GM23338 (cell line): ENCODE results near the gene USP49. TPM values are rescaled to one million over a fixed set of nuclear protein-coding genes. Genes with fewer than 3 reads are reported as not detected.

Source experiments
- ATAC-seq: fragments of 200-7000 bp; cut with Tn5 transposase; 3 replicates; pipeline ENCODE4 v1.9.1; 2020
- DNase-seq: peaks from one replicate; pipeline ENCODE4 v3.0.0-alpha.2; 2015; ENCODE audit warnings: low spot score
- H2AFZ ChIP-seq: fragments of 200-600 bp; sonication (generic); 2 replicates; pipeline ENCODE4 v1.8.0; 2016; ENCODE audit warnings: antibody characterized with exemption, mild to moderate bottlenecking, moderate library complexity
- H3F3A ChIP-seq: fragments of 200-600 bp; sonication (generic); replicated peaks from 2 replicates; pipeline ENCODE4 v1.8.0; 2017; ENCODE audit warnings: antibody characterized with exemption, mixed run types, low read depth
- H3K27ac ChIP-seq: fragments of 200-600 bp; sonication (generic); 2 replicates; pipeline ENCODE4 v1.6.1; 2016; ENCODE audit warnings: low read depth
- H3K27me3 ChIP-seq: fragments of 200-600 bp; sonication (generic); 2 replicates; pipeline ENCODE4 v1.8.0; 2016; ENCODE audit warnings: mild to moderate bottlenecking, mixed run types, moderate library complexity; ENCODE audit not compliant: insufficient read depth
- H3K36me3 ChIP-seq: fragments of 200-600 bp; sonication (generic); 2 replicates; pipeline ENCODE4 v1.8.0; 2016; ENCODE audit warnings: mild to moderate bottlenecking; ENCODE audit not compliant: insufficient read depth
- H3K4me1 ChIP-seq: fragments of 200-600 bp; sonication (generic); 2 replicates; pipeline ENCODE4 v1.8.0; 2016; ENCODE audit warnings: mild to moderate bottlenecking, moderate library complexity; ENCODE audit not compliant: insufficient read depth
- H3K4me2 ChIP-seq: fragments of 200-600 bp; sonication (generic); 2 replicates; pipeline ENCODE4 v1.7.1; 2017; ENCODE audit warnings: mixed run types
- H3K4me3 ChIP-seq: fragments of 200-600 bp; sonication (generic); 2 replicates; pipeline ENCODE4 v1.6.1; 2016; ENCODE audit warnings: mixed run types
- H3K79me2 ChIP-seq: fragments of 200-600 bp; sonication (generic); replicated peaks from 2 replicates; pipeline ENCODE4 v1.8.0; 2017; ENCODE audit warnings: mild to moderate bottlenecking; ENCODE audit not compliant: insufficient read depth
- H3K9me2 ChIP-seq: fragments of 200-600 bp; sonication (generic); 2 replicates; pipeline ENCODE4 v1.8.0; 2017; ENCODE audit not compliant: insufficient read depth
- H4K20me1 ChIP-seq: fragments of 200-600 bp; sonication (generic); replicated peaks from 2 replicates; pipeline ENCODE4 v1.8.0; 2017; ENCODE audit warnings: mild to moderate bottlenecking; ENCODE audit not compliant: insufficient read depth
- H3K27ac Mint-ChIP-seq: 2 replicates; pipeline ENCODE4 v1.8.0; 2020; ENCODE audit warnings: inconsistent platforms, mild to moderate bottlenecking, moderate library complexity, mixed read lengths
- H3K27me3 Mint-ChIP-seq: 3 replicates; pipeline ENCODE4 v1.8.0; 2022; ENCODE audit warnings: low read depth, mild to moderate bottlenecking, moderate library complexity, mixed read lengths, inconsistent platforms; ENCODE audit not compliant: insufficient read depth, poor library complexity
- H3K36me3 Mint-ChIP-seq: 3 replicates; pipeline ENCODE4 v1.8.0; 2021; ENCODE audit warnings: low read depth, mild to moderate bottlenecking, inconsistent platforms, moderate library complexity, mixed read lengths
- H3K4me1 Mint-ChIP-seq: 3 replicates; pipeline ENCODE4 v1.8.0; 2020; ENCODE audit warnings: mild to moderate bottlenecking, inconsistent platforms, mixed read lengths
- H3K4me3 Mint-ChIP-seq: 3 replicates; pipeline ENCODE4 v1.8.0; 2021; ENCODE audit warnings: moderate library complexity, mild to moderate bottlenecking, inconsistent platforms, mixed read lengths
- H3K9me3 Mint-ChIP-seq: 3 replicates; pipeline ENCODE4 v1.8.0; 2020; ENCODE audit warnings: moderate library complexity, mild to moderate bottlenecking, inconsistent platforms, mixed read lengths
- CREB1 ChIP-seq: fragments of 250-450 bp; sonication (Bioruptor Pico); IDR thresholded peaks from 2 replicates; pipeline ENCODE4 v1.5.0; 2020; ENCODE audit warnings: low read depth, mild to moderate bottlenecking, moderate library complexity
- CTCF ChIP-seq, 2 experiments: fragments of 200-600 bp in 1 of 2; sonication (generic) in 1 of 2; conservative IDR thresholded peaks; 2 replicates each; pipeline versions ENCODE4 v1.5.1 to v1.6.1; 2016 to 2017; ENCODE audit warnings: antibody characterized with exemption in 2 of 2, low read depth in 2 of 2, mild to moderate bottlenecking in 2 of 2, moderate library complexity in 1 of 2
- EZH2phosphoT487 ChIP-seq: fragments of 200-600 bp; sonication (generic); IDR thresholded peaks from one replicate; pipeline ENCODE4 v1.8.1; 2018; ENCODE audit warnings: antibody characterized with exemption; ENCODE audit not compliant: unreplicated experiment
- NANOG ChIP-seq: IDR thresholded peaks from 2 replicates; pipeline ENCODE4 v1.6.1; 2016; ENCODE audit warnings: antibody characterized with exemption, borderline replicate concordance
- REST ChIP-seq: IDR thresholded peaks from one replicate; pipeline ENCODE4 v1.6.1; 2018; ENCODE audit warnings: antibody characterized with exemption; ENCODE audit not compliant: unreplicated experiment
- ZNF114 ChIP-seq: fragments of 250-450 bp; sonication (Bioruptor Pico); IDR thresholded peaks from 2 replicates; pipeline ENCODE4 v1.5.0; 2020; ENCODE audit warnings: mild to moderate bottlenecking, moderate library complexity
- ZNF331 ChIP-seq: fragments of 250-450 bp; sonication (Bioruptor Pico); IDR thresholded peaks from 2 replicates; pipeline ENCODE4 v1.5.0; 2020; ENCODE audit warnings: low read depth, mild to moderate bottlenecking, moderate library complexity
- ZNF462 ChIP-seq: fragments of 250-450 bp; sonication (Bioruptor Pico); IDR thresholded peaks from 2 replicates; pipeline ENCODE4 v1.5.0; 2020; ENCODE audit warnings: mild to moderate bottlenecking, moderate library complexity
- polyA plus RNA-seq: library from polyadenylated mRNA; unstranded; fragments of >200 nt; fragmentation: Nextera tagmentation; extraction: Ambion mirVana; gene quantifications from 2 replicates; pipeline ENCODE4 v1.2.1, GENCODE V29; 2016
- total RNA-seq: library from RNA; depleted of rRNA; stranded (reverse); fragments of >200 nt; shearing (Covaris generic); gene quantifications from 2 replicates; pipeline ENCODE4 v1.2.3, GENCODE V29; 2014
- TF ChIP-seq, protein P1 (sequence below): IDR thresholded peaks from 2 replicates; pipeline ENCODE4 v1.6.1; 2016; ENCODE audit warnings: antibody characterized with exemption

USP49 gene
- total and polyA plus RNA-seq, 2 experiments from 2014 or later = 5.9 to 21.5 TPM

DNA sequence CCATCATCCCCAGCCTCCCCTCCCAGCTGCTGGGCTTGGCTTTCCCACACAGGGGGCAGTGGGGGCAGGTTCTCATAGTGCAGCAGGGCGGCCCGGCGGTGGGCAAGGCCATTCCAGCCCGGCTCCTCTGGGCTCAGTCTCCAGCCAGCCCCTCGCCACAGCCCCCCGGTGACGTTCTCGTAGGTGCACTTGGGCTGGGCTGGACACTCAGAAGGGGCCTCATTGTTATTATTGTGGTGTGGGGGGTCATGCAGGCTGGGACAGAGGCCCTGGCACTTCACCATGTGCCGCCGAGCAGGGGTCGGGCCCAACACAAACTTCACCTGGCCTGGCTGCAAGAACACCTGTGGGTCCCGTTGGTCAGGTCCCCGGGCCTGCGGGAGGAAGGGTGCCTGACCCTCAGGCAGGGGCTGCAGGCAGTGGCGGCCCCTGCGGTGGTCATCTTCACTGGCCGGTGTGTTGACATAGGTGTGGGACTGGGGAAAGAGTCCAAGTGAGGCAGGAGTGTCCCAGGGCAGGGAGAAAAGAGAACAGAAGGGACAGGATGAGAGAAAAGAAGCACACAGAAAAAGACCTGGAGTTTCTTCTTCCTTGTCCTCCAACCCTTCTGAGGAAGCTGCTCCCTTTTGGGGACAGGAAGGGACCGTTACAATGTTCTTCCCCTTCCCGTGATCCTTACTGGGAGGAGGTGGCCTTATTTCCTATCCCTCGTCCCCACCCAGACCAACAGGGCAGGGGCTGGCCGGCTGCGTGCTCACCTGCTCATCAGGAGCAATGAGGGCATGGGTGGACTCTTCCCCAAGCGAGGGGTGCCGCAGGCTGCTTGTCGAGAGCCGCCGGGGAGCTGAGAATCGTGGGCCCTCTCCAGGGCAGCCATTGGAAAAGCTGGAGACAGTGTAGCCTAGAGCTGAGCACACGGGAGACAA lies 123.9 kb downstream of the USP49 start:
- no peak overlapping the region for H3K4me2 ChIP-seq
- no peaks in the 10 kb centered on the region for H3K27me3 ChIP-seq
- no peaks in the 10 kb centered on the region for H3K9me3 Mint-ChIP-seq
- H3K4me3 Mint-ChIP-seq = no peak overlapping the region
- H3K36me3 ChIP-seq = no peaks in the 10 kb centered on the region; the same call in 1 of the 2 replicates
- H3K27ac ChIP-seq = no peak overlapping the region
- H2AFZ ChIP-seq = no peak overlapping the region
- H3K27me3 Mint-ChIP-seq = peaks cover 8% of the 10 kb centered on the region
- DNase-seq = no peak
- H3K36me3 Mint-ChIP-seq = peaks cover 24% of the 10 kb centered on the region
- no peaks in the 10 kb centered on the region for H3K9me2 ChIP-seq
- no peaks in the 10 kb centered on the region for H4K20me1 ChIP-seq
- no peaks in the 10 kb centered on the region for H3K79me2 ChIP-seq
- no peaks in the 10 kb centered on the region for H3K4me1 ChIP-seq
- no peak overlapping the region for H3K4me3 ChIP-seq
- no peak overlapping the region for H3K27ac Mint-ChIP-seq
- H3K4me1 Mint-ChIP-seq = peaks cover 9% of the 10 kb centered on the region
- TF ChIP-seq ZNF331 (CRISPR knock-in tag) = no peak
- TF ChIP-seq ZNF462 (CRISPR knock-in tag) = no peak
- TF ChIP-seq CREB1 (CRISPR knock-in tag) = no peak
- no peak for TF ChIP-seq ZNF114 (CRISPR knock-in tag)
- TF ChIP-seq, protein P1, sequence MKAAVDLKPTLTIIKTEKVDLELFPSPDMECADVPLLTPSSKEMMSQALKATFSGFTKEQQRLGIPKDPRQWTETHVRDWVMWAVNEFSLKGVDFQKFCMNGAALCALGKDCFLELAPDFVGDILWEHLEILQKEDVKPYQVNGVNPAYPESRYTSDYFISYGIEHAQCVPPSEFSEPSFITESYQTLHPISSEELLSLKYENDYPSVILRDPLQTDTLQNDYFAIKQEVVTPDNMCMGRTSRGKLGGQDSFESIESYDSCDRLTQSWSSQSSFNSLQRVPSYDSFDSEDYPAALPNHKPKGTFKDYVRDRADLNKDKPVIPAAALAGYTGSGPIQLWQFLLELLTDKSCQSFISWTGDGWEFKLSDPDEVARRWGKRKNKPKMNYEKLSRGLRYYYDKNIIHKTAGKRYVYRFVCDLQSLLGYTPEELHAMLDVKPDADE = no peak
- no peak for TF ChIP-seq CTCF (conservative IDR thresholded peaks at IDR 0.05; ENCODE audit: low read depth in 2 of 2)
- TF ChIP-seq NANOG = no peak
- TF ChIP-seq REST = no peak
- no peak for TF ChIP-seq EZH2phosphoT487
- H3F3A ChIP-seq = no peaks in the 10 kb centered on the region
- no peak for ATAC-seq
